ENCODE measurements around the gene ABCF2. TPM values are rescaled to one million over a fixed set of nuclear protein-coding genes. Genes with fewer than 3 reads are reported as not detected.

Gene ABCF2
- total RNA-seq, 2 donors from 2014 or later = 25.6 to 38.3 TPM

- Histone ChIP-seq H3K9me3 (no peaks in the 10 kb centered on the region), H3K27ac (no peak overlapping the region), H3K27me3 (no peaks in the 10 kb centered on the region), H3K36me3 (no peaks in the 10 kb centered on the region), H3K4me1 (no peaks in the 10 kb centered on the region), H3K4me3 (no peak overlapping the region), H3K9ac (ENCODE audit: low read depth in 2 of 2, low read length in 2 of 2) (no peak overlapping the region)
- intact Hi-C loops (cut with DNase I) = no loop called here
- DNase-seq = no peak
- TF ChIP-seq CTCF (IDR thresholded peaks at IDR 0.05) = no peak
Observed at GRCh38 chr7:151178236-151178635, 48.8 kb downstream of the ABCF2 start.

DNA sequence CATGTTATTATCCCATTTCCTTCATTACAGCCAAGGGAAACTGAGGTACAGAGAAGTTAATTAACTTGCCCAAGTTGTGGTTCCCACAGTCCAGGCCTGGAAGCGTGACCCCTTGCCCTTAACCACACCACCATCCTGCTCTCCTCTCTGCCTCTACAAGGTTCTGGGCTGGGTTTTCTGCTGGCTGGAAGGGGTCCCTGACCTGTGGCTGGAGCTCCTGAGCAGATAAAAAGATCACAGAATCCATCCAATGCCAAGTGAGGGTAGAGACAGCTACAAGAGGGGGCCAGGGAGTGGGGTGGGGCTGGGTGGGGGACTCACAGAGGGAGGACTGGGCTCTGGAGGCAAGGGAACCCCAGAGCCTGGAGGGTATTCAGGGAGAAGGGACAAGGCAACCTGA, 49.7 kb downstream of the ABCF2 start:
- Histone ChIP-seq H3K4me1 (no peaks in the 10 kb centered on the region), H3K27ac (no peak overlapping the region), H3K4me3 (no peak overlapping the region), H3K9ac (ENCODE audit: low read depth in 2 of 2, low read length in 2 of 2) (no peak overlapping the region), H3K27me3 (no peaks in the 10 kb centered on the region), H3K9me3 (no peaks in the 10 kb centered on the region), H3K36me3 (no peaks in the 10 kb centered on the region)
- DNase-seq = no peak
- TF ChIP-seq CTCF (IDR thresholded peaks at IDR 0.05) = no peak
- intact Hi-C loops (cut with DNase I) = no loop called here

GRCh38 chr7:151176401-151176800, 50.6 kb downstream of the ABCF2 start:
- Histone ChIP-seq H3K9me3 (no peaks in the 10 kb centered on the region), H3K27me3 (no peaks in the 10 kb centered on the region), H3K9ac (ENCODE audit: low read depth in 2 of 2, low read length in 2 of 2) (no peak overlapping the region), H3K4me1 (no peaks in the 10 kb centered on the region), H3K4me3 (no peak overlapping the region), H3K27ac (no peak overlapping the region), H3K36me3 (no peaks in the 10 kb centered on the region)
- TF ChIP-seq CTCF (IDR thresholded peaks at IDR 0.05) = no peak
- intact Hi-C loops (cut with DNase I) = no loop called here
- no peak for DNase-seq

DNA sequence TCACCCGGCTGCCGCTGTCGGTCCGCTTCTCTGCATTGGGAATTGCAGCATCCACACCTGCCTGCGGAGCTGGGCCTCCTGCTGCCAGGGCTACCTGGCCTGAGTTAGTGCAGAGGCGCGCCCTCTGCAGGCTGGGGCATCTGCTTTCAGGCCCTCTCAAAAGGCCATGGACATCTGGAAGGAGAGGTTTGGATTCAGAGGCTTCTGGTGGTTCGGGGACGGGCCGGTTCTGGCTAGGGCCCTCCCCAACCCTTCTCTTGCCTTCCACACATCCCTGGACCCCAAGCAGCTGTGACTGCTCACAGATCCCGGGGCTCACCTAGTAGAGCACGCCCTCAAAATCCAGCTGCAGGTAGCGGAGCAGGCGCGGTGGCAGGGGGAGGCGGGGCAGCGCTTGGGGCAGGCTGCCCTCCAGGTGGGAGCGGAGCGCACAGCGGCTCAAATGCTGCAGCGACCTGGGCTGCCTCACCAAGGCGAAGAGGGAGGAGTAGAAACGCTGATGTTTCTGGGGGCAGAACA, 51.2 kb downstream of the ABCF2 start:
- H3K9ac ChIP-seq (ENCODE audit: low read depth in 2 of 2, low read length in 2 of 2) = no peak overlapping the region
- no peaks in the 10 kb centered on the region for H3K27me3 ChIP-seq
- TF ChIP-seq CTCF (IDR thresholded peaks at IDR 0.05) = no peak
- intact Hi-C loops (cut with DNase I) = no loop called here
- H3K9me3 ChIP-seq = no peaks in the 10 kb centered on the region
- H3K36me3 ChIP-seq = no peaks in the 10 kb centered on the region
- H3K27ac ChIP-seq = no peak overlapping the region
- no peaks in the 10 kb centered on the region for H3K4me1 ChIP-seq
- no peak for DNase-seq
- H3K4me3 ChIP-seq = no peak overlapping the region

GRCh38 chr7:151175047-151175792, 51.8 kb downstream of the ABCF2 start:
- no peak overlapping the region for H3K9ac ChIP-seq (ENCODE audit: low read depth in 2 of 2, low read length in 2 of 2)
- H3K4me1 ChIP-seq = no peaks in the 10 kb centered on the region
- no peaks in the 10 kb centered on the region for H3K36me3 ChIP-seq
- no peak for DNase-seq
- TF ChIP-seq CTCF (IDR thresholded peaks at IDR 0.05) = no peak
- H3K27ac ChIP-seq = no peak overlapping the region
- H3K9me3 ChIP-seq = no peaks in the 10 kb centered on the region
- intact Hi-C loops (cut with DNase I) = no loop called here
- no peak overlapping the region for H3K4me3 ChIP-seq
- no peaks in the 10 kb centered on the region for H3K27me3 ChIP-seq
